ENCODE results near the gene C1orf167.

The C1orf167 gene

DNA sequence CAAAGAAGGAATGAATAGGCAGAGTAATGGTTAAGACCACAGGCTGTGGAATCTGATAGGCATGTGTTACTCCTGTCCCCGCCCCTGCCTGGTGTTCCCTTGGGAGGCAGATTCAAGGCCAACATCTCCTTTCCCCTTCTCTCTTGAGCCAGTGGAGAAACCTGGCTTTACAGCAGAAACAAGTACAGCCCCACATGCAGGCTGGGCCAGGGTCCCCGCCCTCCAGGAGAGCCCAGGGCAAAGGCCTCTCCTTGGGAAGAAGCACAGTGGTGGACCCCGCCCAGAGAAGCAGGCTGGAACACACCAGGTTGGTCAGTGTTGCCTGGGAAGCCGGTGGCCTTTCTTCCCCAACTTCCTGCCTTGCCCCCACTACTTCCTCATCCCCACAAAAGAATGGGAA lies 6.8 kb downstream of the C1orf167 start:
- DNase-seq (ENCODE audit: low read depth) = no peak
- H3K4me3 ChIP-seq (ENCODE audit: low read depth, low read length) = no peak overlapping the region
- TF ChIP-seq, protein P1, sequence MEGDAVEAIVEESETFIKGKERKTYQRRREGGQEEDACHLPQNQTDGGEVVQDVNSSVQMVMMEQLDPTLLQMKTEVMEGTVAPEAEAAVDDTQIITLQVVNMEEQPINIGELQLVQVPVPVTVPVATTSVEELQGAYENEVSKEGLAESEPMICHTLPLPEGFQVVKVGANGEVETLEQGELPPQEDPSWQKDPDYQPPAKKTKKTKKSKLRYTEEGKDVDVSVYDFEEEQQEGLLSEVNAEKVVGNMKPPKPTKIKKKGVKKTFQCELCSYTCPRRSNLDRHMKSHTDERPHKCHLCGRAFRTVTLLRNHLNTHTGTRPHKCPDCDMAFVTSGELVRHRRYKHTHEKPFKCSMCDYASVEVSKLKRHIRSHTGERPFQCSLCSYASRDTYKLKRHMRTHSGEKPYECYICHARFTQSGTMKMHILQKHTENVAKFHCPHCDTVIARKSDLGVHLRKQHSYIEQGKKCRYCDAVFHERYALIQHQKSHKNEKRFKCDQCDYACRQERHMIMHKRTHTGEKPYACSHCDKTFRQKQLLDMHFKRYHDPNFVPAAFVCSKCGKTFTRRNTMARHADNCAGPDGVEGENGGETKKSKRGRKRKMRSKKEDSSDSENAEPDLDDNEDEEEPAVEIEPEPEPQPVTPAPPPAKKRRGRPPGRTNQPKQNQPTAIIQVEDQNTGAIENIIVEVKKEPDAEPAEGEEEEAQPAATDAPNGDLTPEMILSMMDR (IDR thresholded peaks at IDR 0.05; ENCODE audit: control insufficient read depth, extremely low read depth, insufficient read depth) = no peak

DNA sequence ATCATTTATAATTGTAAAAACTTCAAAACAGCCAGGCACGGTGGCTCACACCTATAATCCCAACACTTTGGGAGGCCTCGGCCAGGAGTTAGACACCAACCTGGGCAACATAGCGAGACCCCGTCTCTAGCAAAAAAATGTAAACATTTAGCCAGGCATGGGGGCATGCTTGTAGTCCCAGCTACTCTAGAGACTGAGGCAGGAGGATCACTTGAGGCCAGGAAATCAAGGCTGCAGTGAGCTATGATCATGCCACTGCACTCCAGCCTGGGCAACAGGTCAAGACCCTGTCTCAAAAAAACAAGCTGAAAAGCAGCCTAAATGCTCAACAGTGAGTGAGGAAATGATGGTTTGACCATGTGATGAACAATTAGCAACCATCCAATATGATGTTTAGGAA lies 7.3 kb downstream of the C1orf167 start:
- no peak overlapping the region for H3K4me3 ChIP-seq (ENCODE audit: low read depth, low read length)
- DNase-seq (ENCODE audit: low read depth) = no peak
- TF ChIP-seq, protein P1 (IDR thresholded peaks at IDR 0.05; ENCODE audit: control insufficient read depth, extremely low read depth, insufficient read depth) = no peak

DNA sequence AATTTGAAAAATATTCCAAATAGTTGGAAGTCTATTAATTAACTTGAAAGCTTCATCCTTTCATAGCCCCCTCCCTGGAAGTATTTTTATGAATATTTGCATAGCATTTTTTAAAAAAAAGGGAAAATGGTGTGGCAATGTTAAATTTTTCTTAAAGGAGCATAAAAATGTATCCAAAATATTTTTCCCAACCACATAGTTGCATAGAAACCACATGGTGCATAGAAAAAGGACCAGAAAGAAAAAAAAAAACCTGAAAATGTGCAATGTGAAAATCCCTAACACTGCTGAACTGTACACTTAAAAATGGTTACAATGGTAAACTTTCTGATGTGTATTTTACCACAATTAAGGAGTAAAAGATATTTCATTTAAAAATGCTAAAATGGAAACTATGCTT lies 8.0 kb downstream of the C1orf167 start:
- DNase-seq (ENCODE audit: low read depth) = no peak
- H3K4me3 ChIP-seq (ENCODE audit: low read depth, low read length) = no peak overlapping the region
- TF ChIP-seq, protein P1 (IDR thresholded peaks at IDR 0.05; ENCODE audit: control insufficient read depth, extremely low read depth, insufficient read depth) = no peak

- no peak overlapping the region for H3K4me3 ChIP-seq (ENCODE audit: low read depth, low read length)
- TF ChIP-seq, protein P1 (IDR thresholded peaks at IDR 0.05; ENCODE audit: control insufficient read depth, extremely low read depth, insufficient read depth) = no peak
Measured at GRCh38 chr1:11771481-11772043, 9.6 kb downstream of the C1orf167 start.

GRCh38 chr1:11772458-11772857 lies 10.5 kb downstream of the C1orf167 start:
- TF ChIP-seq, protein P1 (IDR thresholded peaks at IDR 0.05; ENCODE audit: control insufficient read depth, extremely low read depth, insufficient read depth) = no peak
- H3K4me3 ChIP-seq (ENCODE audit: low read depth, low read length) = no peak overlapping the region
- DNase-seq (ENCODE audit: low read depth) = no peak

More at GRCh38 chr1:11771481-11772043, 9.6 kb downstream of the C1orf167 start:
- no peak for DNase-seq (ENCODE audit: low read depth)

DNA sequence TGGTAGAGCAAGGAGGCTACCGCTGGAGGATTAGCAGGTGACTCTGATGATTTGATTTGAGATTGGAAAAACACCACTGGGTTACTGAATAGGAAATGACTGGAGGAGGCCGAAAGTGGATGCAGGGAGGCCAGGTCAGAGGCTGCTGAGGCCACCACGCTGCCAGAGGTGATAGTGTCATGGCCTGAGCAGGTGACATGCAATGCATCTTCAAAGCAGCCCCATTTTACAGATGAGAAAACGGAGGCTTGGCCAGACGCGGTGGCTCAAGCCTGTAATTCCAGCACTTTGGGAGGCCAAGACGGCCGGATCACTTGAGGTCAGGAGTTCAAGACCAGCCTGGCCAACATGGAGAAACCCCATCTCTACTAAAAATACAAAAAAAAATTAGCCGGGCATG lies 12.8 kb downstream of the C1orf167 start:
- DNase-seq (ENCODE audit: low read depth) = no peak
- no peak overlapping the region for H3K4me3 ChIP-seq (ENCODE audit: low read depth, low read length)
- TF ChIP-seq, protein P1 (IDR thresholded peaks at IDR 0.05; ENCODE audit: control insufficient read depth, extremely low read depth, insufficient read depth) = no peak

DNA sequence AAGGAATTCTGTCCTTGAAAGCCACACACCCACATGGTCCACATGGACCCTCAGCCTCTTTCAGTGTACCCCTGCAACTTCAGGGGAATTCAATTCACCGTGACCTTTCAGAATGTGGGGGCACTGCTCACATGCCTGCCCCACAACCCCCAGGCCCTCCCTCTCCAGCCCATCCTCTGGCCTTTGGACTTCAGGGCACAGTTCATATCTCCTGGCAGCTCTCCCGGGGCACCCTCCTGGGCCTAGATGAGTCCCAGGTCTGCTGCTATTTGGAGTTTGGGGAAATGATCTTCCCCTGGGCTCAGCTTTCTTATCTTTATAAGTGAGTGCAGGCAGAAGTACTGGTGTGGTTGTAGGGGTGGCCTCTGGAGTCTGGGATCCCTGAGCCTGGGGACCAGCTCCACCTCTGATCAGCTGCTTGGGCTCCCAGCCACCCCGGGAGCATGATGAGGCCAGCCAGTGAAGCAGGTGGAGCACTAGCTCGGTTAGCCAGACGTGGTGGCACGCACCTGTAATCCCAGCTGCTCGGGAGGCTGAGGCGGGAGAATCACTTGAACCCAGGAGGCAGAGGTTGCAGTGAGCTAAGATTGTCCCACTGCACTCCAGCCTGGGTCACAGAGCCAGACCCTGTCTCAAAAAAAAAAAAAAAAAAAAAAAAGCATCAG lies 15.8 kb downstream of the C1orf167 start:
- no peak for DNase-seq (ENCODE audit: low read depth)
- no peak overlapping the region for H3K4me3 ChIP-seq (ENCODE audit: low read depth, low read length)
- TF ChIP-seq, protein P1 (IDR thresholded peaks at IDR 0.05; ENCODE audit: control insufficient read depth, extremely low read depth, insufficient read depth) = no peak
